ENCODE measurements around the gene EXOC2.

EXOC2 gene

DNA sequence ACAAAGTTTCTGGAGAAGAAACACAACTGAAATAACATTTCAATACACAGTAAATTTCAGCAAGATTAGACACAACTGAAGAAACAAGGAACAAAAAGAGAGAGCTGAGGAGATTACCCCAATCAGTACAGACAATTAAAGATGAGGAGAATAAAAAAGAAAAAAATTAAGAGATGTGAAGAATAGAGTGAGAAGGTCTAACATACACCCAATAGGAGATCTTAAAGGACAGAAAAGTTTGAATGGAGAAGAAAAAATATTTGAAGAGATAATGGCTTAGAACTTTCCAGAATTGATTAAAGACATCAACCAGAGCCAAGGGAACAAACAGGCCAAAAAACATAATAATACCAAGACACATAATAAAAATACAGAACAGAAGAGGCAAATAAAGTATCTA, 152.4 kb downstream of the EXOC2 start:
- in situ Hi-C loops (cut with MboI; ENCODE audit: low sequenced_read_pairs, unreplicated experiment) = no loop called here
- no peak for DNase-seq (ENCODE audit: low spot score)
- TF ChIP-seq, protein P1, sequence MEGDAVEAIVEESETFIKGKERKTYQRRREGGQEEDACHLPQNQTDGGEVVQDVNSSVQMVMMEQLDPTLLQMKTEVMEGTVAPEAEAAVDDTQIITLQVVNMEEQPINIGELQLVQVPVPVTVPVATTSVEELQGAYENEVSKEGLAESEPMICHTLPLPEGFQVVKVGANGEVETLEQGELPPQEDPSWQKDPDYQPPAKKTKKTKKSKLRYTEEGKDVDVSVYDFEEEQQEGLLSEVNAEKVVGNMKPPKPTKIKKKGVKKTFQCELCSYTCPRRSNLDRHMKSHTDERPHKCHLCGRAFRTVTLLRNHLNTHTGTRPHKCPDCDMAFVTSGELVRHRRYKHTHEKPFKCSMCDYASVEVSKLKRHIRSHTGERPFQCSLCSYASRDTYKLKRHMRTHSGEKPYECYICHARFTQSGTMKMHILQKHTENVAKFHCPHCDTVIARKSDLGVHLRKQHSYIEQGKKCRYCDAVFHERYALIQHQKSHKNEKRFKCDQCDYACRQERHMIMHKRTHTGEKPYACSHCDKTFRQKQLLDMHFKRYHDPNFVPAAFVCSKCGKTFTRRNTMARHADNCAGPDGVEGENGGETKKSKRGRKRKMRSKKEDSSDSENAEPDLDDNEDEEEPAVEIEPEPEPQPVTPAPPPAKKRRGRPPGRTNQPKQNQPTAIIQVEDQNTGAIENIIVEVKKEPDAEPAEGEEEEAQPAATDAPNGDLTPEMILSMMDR (IDR thresholded peaks at IDR 0.05; ENCODE audit: borderline replicate concordance, control extremely low read depth, extremely low read depth, insufficient read depth, missing control alignments) = no peak

DNA sequence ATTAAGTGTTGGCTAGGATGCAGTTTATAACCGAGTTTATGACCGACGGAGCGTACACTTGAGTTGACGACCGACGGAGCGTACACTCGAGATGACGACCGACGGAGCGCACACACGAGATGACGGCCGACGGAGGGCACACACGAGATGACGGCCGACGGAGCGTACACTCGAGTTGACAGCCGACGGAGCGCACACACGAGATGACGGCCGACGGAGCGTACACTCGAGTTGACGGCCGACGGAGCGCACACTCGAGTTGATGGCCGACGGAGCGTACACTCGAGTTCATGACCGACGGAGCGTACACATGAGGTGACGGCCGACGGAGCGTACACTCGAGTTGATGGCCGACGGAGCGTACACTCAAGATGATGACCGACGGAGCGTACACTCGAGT, 155.8 kb downstream of the EXOC2 start:
- no peak for DNase-seq (ENCODE audit: low spot score)
- in situ Hi-C loops (cut with MboI; ENCODE audit: low sequenced_read_pairs, unreplicated experiment) = no loop called here
- TF ChIP-seq, protein P1 (IDR thresholded peaks at IDR 0.05; ENCODE audit: borderline replicate concordance, control extremely low read depth, extremely low read depth, insufficient read depth, missing control alignments) = no peak

DNA sequence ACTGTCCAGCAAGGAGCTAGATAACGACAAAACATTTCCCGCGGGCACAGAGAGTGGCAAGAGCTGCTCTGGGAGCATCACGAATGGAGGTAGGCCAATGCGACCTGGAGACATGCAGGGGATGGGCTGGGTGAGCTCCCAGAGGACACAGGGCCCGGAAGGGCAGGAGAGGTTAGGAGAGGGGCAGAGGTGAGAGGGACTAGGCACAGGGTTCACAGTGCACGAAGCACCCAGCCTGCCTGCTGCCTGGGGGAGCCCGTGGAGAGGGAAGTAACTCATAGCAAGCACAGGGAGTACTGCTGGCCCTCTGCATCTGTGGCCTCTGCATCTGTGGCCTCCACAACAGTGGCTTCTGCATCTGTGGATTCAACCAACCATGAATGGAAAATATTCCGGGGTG, 162.5 kb downstream of the EXOC2 start:
- TF ChIP-seq, protein P1 (IDR thresholded peaks at IDR 0.05; ENCODE audit: borderline replicate concordance, control extremely low read depth, extremely low read depth, insufficient read depth, missing control alignments) = no peak
- DNase-seq (ENCODE audit: low spot score) = no peak
- in situ Hi-C loops (cut with MboI; ENCODE audit: low sequenced_read_pairs, unreplicated experiment) = no loop called here

DNA sequence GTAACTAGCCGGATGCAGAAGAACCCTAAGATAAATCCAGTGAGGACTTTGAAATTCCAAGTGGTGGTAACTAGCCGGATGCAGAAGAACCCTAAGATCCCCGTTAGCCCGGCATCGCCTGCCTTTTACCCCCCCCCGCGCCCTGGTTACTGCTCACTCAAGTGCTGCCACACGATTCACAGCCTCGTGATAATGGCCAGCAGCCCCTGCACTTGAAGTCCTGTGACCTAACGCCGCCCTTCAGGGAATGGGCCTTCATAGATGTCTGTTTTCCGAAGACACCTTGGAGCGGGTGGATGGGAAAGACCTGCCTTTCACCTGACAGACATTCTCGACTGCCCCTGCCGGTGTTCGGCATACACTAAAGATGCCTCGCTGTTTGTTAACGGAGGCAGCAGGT, 163.9 kb downstream of the EXOC2 start:
- TF ChIP-seq, protein P1 (IDR thresholded peaks at IDR 0.05; ENCODE audit: borderline replicate concordance, control extremely low read depth, extremely low read depth, insufficient read depth, missing control alignments) = no peak
- in situ Hi-C loops (cut with MboI; ENCODE audit: low sequenced_read_pairs, unreplicated experiment) = no loop called here
- DNase-seq (ENCODE audit: low spot score) = no peak

DNA sequence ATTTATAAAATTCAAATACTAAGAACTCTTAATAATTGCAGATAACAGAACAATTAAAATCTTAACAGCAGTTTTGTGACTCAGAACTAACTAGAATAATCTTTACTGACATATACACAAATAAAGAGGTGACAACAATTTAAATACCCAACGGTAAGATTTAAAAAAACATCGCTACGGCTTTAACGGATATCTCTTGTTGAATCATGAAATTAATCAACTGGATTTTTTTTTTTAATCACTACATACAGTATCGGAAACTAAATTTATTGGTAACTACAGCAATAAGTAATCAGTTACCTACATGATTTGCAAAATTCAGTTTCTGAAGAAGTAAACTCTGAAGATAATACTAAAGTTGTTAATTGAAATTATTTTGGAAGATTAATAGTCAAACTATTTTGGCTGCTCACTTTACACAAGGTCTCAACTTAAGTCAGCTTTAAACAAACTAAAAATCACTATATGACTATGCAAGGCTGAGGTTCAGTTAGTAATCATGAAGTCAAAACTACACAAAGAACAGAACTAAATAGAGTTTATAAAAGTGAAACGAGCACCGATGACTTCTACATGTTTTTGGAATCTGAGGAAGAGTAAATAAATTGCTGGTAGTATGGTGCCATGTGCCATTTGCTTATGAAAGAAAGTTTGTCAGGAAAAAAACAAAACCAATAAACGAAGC, 164.8 kb downstream of the EXOC2 start:
- in situ Hi-C loops (cut with MboI; ENCODE audit: low sequenced_read_pairs, unreplicated experiment) = no loop called here
- TF ChIP-seq, protein P1 (IDR thresholded peaks at IDR 0.05; ENCODE audit: borderline replicate concordance, control extremely low read depth, extremely low read depth, insufficient read depth, missing control alignments) = no peak
- no peak for DNase-seq (ENCODE audit: low spot score)

DNA sequence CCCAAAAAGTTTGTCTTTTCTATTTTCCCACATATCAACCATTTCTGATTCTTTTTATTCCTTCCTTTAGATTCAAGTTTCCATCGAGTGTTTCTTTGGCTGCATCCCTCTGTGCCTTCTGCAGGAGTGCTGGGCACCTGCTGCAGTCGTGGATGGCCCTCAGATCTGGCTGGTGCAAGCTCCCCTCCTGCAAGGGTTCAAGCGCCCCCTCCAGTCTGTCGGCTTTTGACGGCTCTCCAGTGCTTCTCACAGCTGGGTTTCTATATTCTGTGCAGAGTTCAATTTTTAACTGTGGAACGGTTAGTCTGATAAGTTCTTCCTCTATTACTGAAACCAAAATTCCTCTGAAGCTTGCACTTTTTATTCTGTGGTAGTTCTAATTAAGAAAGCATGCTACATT, 168.1 kb downstream of the EXOC2 start:
- no peak for DNase-seq (ENCODE audit: low spot score)
- TF ChIP-seq, protein P1 (IDR thresholded peaks at IDR 0.05; ENCODE audit: borderline replicate concordance, control extremely low read depth, extremely low read depth, insufficient read depth, missing control alignments) = peak; percentile 21
- in situ Hi-C loops (cut with MboI; ENCODE audit: low sequenced_read_pairs, unreplicated experiment) = no loop called here

Data from GM13976 (cell line).